K562 (cell line): Measurements from ENCODE around the gene DCAF16. TPM values are rescaled to one million over a fixed set of nuclear protein-coding genes. Genes with fewer than 3 reads are reported as not detected.

Experiments
- ATAC-seq: fragments of 200-7000 bp; cut with Tn5 transposase; 3 replicates; pipeline ENCODE4 v1.9.1; 2020; ENCODE audit warnings: moderate library complexity
- BruUV-seq: library from RNA; stranded (reverse); fragments of 400-500 nt; replicated peaks from 2 replicates; lab custom pipeline; 2021; lab: Mats Ljungman, UMichigan
- CTCF ChIA-PET: fragments of 300-600 bp; formaldehyde crosslinking; extraction: SDS; loops from one replicate; lab custom pipeline; 2021; ENCODE audit warnings: low intra/inter-chr PET ratio; lab: Yijun Ruan, JAX
- POLR2A ChIA-PET: fragments of 300-600, 350-650 bp; sonication (Branson Sonifier 250); formaldehyde crosslinking; extraction: SDS; loops from one replicate; lab custom pipeline; 2021; ENCODE audit warnings: antibody characterized with exemption, inconsistent platforms; lab: Yijun Ruan, JAX
- DNase-seq, 4 experiments: peaks; one replicate each; pipeline versions ENCODE4 v3.0.0 to v3.0.0-alpha.2; 2011 to 2018; ENCODE audit warnings: low spot score in 3 of 4, mixed read lengths in 3 of 4; ENCODE audit errors: extremely low read depth in 1 of 4
- FAIRE-seq: peaks from 2 replicates; lab custom pipeline; 2011; peaks lifted over from hg19 to GRCh38; lab: Jason Lieb, UNC
- H2AFZ ChIP-seq: 2 replicates; pipeline ENCODE4 v1.6.0; 2011; ENCODE audit warnings: low read depth, low read length, control low read depth, inconsistent platforms
- H3K27ac ChIP-seq: fragments of 200-600 bp; 3 replicates; pipeline ENCODE4 v1.8.0; 2011; ENCODE audit warnings: low read depth, mild to moderate bottlenecking, control low read depth, inconsistent platforms, low read length, moderate library complexity, mixed read lengths; ENCODE audit errors: extremely low read depth
- H3K27me3 ChIP-seq, 2 experiments: fragments of 300-600 bp in 1 of 2; 2 replicates in 1 of 2; 3 replicates in 1 of 2; pipeline versions ENCODE4 v1.6.0 to v1.8.0; 2011; ENCODE audit warnings: inconsistent platforms in 2 of 2, low read length in 2 of 2, mild to moderate bottlenecking in 1 of 2, mixed read lengths in 1 of 2, moderate library complexity in 1 of 2; ENCODE audit not compliant: control insufficient read depth in 2 of 2, insufficient read depth in 2 of 2
- H3K36me3 ChIP-seq: fragments of 300-600 bp; 3 replicates; pipeline ENCODE4 v1.8.0; 2011; ENCODE audit warnings: mild to moderate bottlenecking, low read length, inconsistent platforms; ENCODE audit not compliant: control insufficient read depth, insufficient read depth
- H3K4me1 ChIP-seq, 2 experiments: fragments of 200-600 bp in 1 of 2; replicated peaks in 1 of 2; 2 replicates in 1 of 2; 3 replicates in 1 of 2; pipeline versions ENCODE4 v1.5.1 to v1.8.0; 2011; ENCODE audit warnings: inconsistent platforms in 2 of 2, low read length in 2 of 2, mild to moderate bottlenecking in 1 of 2, mixed read lengths in 1 of 2, moderate library complexity in 1 of 2; ENCODE audit not compliant: control insufficient read depth in 2 of 2, insufficient read depth in 2 of 2
- H3K4me2 ChIP-seq: 2 replicates; pipeline ENCODE4 v1.6.1; 2011; ENCODE audit warnings: low read length, control low read depth, inconsistent platforms, mixed read lengths; ENCODE audit not compliant: insufficient read depth
- H3K4me3 ChIP-seq: fragments of 200-600 bp; sonication (generic), shearing (Covaris generic); 2 replicates; pipeline ENCODE4 v1.5.1; 2016; ENCODE audit warnings: control low read depth, inconsistent platforms
- H3K79me2 ChIP-seq: fragments of 200-600 bp; 3 replicates; pipeline ENCODE4 v1.8.0; 2011; ENCODE audit warnings: low read length, inconsistent platforms; ENCODE audit not compliant: control insufficient read depth, insufficient read depth
- H3K9ac ChIP-seq, 2 experiments: 2 replicates each; pipeline versions ENCODE4 v1.6.0 to v1.6.1; 2011; ENCODE audit warnings: low read depth in 2 of 2, low read length in 2 of 2, control low read depth in 1 of 2, inconsistent platforms in 1 of 2, mild to moderate bottlenecking in 1 of 2, mixed read lengths in 1 of 2; ENCODE audit not compliant: insufficient read depth in 1 of 2
- H3K9me1 ChIP-seq: one replicate; pipeline ENCODE4 v1.6.0; 2011; ENCODE audit warnings: inconsistent platforms, mild to moderate bottlenecking, low read length, moderate library complexity; ENCODE audit not compliant: control insufficient read depth, insufficient read depth
- H3K9me3 ChIP-seq: replicated peaks from 2 replicates; pipeline ENCODE4 v1.5.1; 2011; ENCODE audit warnings: low read depth, low read length, inconsistent platforms; ENCODE audit not compliant: control insufficient read depth, insufficient read depth
- H4K20me1 ChIP-seq: replicated peaks from 2 replicates; pipeline ENCODE4 v1.6.1; 2011; ENCODE audit warnings: low read length, inconsistent platforms, mixed read lengths; ENCODE audit not compliant: control insufficient read depth, insufficient read depth
- BHLHE40 ChIP-seq: IDR thresholded peaks from 2 replicates; pipeline ENCODE4 v1.6.1; 2011; ENCODE audit warnings: low read length, improper control_type of control experiment
- HNRNPK ChIP-seq: fragments of 200-400 bp; formaldehyde crosslinking; IDR thresholded peaks from one replicate; pipeline ENCODE4 v1.6.1; 2018; ENCODE audit warnings: mild to moderate bottlenecking, low read depth, low read length; ENCODE audit not compliant: poor library complexity, severe bottlenecking
- ID3 ChIP-seq, 2 experiments: fragments of 250-450 bp in 1 of 2; fragments of 450-650 bp in 1 of 2; sonication (Bioruptor Pico) in 1 of 2; IDR thresholded peaks; 2 replicates each; pipeline versions ENCODE4 v1.6.1 to v1.8.0; 2016 to 2021; ENCODE audit warnings: mild to moderate bottlenecking in 2 of 2, moderate library complexity in 2 of 2, missing compliant biosample characterization in 1 of 2, missing genetic modification characterization in 1 of 2
- SRSF3 ChIP-seq: fragments of 200-400 bp; formaldehyde crosslinking; IDR thresholded peaks from 2 replicates; pipeline ENCODE4 v1.6.1; 2016; ENCODE audit warnings: mild to moderate bottlenecking, low read length, moderate library complexity; ENCODE audit not compliant: insufficient read depth
- ZBTB11 ChIP-seq, 3 experiments: fragments of 200-800 bp in 1 of 3; fragments of 250-450 bp in 1 of 3; fragments of 450-650 bp in 1 of 3; sonication (Bioruptor Pico) in 1 of 3; sonication (Bioruptor generic) in 1 of 3; formaldehyde crosslinking in 1 of 3; IDR thresholded peaks; 2 replicates each; pipeline versions ENCODE4 v1.6.1 to v1.8.0; 2016 to 2022; ENCODE audit warnings: mild to moderate bottlenecking in 2 of 3, missing genetic modification characterization in 2 of 3, missing compliant biosample characterization in 1 of 3, moderate library complexity in 1 of 3
- ZC3H4 ChIP-seq: sonication (generic); formaldehyde crosslinking; IDR thresholded peaks from 2 replicates; pipeline ENCODE4 v1.9.0; 2021; ENCODE audit warnings: missing genetic modification reagents, borderline replicate concordance
- ZNF175 ChIP-seq: fragments of 200-800 bp; sonication (Bioruptor generic); IDR thresholded peaks from 2 replicates; pipeline ENCODE4 v1.6.1; 2016; ENCODE audit warnings: low read depth, mild to moderate bottlenecking, missing genetic modification characterization, missing compliant biosample characterization
- ZNF274 ChIP-seq: IDR thresholded peaks from 2 replicates; pipeline ENCODE4 v1.6.1; 2011; ENCODE audit warnings: low read depth, mild to moderate bottlenecking, low read length, moderate library complexity, borderline replicate concordance
- ZNF551 ChIP-seq: fragments of 250-450 bp; sonication (Bioruptor Pico); IDR thresholded peaks from 2 replicates; pipeline ENCODE4 v1.5.0; 2021; ENCODE audit warnings: mild to moderate bottlenecking, moderate library complexity
- WGBS: fragments of 100-300 bp; shearing (Covaris generic); methylation state at CpG from one replicate; pipeline ENCODE4 v1.1.6; 2016; ENCODE audit warnings: low coverage, mixed read lengths; ENCODE audit not compliant: insufficient coverage; ENCODE audit errors: missing lambda C conversion rate; 5-methylcytosine and 5-hydroxymethylcytosine counted together
- in situ Hi-C: fragments of 300-500 bp; cut with MboI; formaldehyde crosslinking; loops from 4 replicates; pipeline ENCODE4 v1.15.0; 2018; ENCODE audit warnings: inconsistent platforms, mixed read lengths
- intact Hi-C: fragments of 100-400 bp; cut with micrococcal nuclease; formaldehyde crosslinking; loops from 2 replicates; pipeline ENCODE4 v1.14.2; 2022
- polyA plus RNA-seq, 8 experiments: library from polyadenylated mRNA; depleted of rRNA in 4 of 8; stranded (reverse) in 5 of 8; unstranded in 3 of 8; fragments of >200 nt; fragmentation: Nextera tagmentation in 2 of 8; fragmentation: Illumina TruSeq in 1 of 8; extraction: Ambion mirVana in 2 of 8; extraction: Trizol in 1 of 8; gene quantifications; 2 replicates each; pipeline versions ENCODE4 v1.2.1 to v1.2.3, GENCODE V29; 2011 to 2014; ENCODE audit warnings: inconsistent platforms in 1 of 8, missing spikeins in 1 of 8
- total RNA-seq, 7 experiments: library from RNA; depleted of rRNA in 6 of 7; stranded (reverse); fragments of >200 nt in 6 of 7; fragmentation: Illumina TruSeq in 2 of 7; extraction: Trizol in 2 of 7; gene quantifications; 2 replicates each; pipeline versions ENCODE4 v1.2.1 to v1.2.3, GENCODE V29; 2011 to 2021; ENCODE audit warnings: low replicate concordance in 1 of 7

The DCAF16 gene
- total and polyA plus RNA-seq, 9 of the 15 experiments (the other 6 are each of a cell fraction or from before 2014, with no cell fraction given): 20.5 to 82.8 (median 67.8) TPM

GRCh38 chr4:17788956-17789355 lies 21.6 kb downstream of the DCAF16 start:
- FAIRE-seq (no peak), ATAC-seq (no peak), DNase-seq (no peak)
- TF ChIP-seq ZC3H4 (CRISPR knock-in tag): no peak
- TF ChIP-seq ZNF551: no peak
- H3K9me1 ChIP-seq: no peaks in the 10 kb centered on the region
- ChIA-PET CTCF (no interaction called here), POLR2A (interaction anchor here (1.0 kb wide), 2 partner anchors 9 to 18 kb away, joined by 3 read pairs; no protein-coding TSS in a partner anchor)
- no peaks in the 10 kb centered on the region for H3K9me3 ChIP-seq
- no peaks in the 10 kb centered on the region for H3K36me3 ChIP-seq
- in situ Hi-C loops: no loop called here
- no peaks in the 10 kb centered on the region for H4K20me1 ChIP-seq
- BruUV-seq: no TSS peak
- H3K27ac ChIP-seq: no peak overlapping the region
- intact Hi-C loops: no loop called here
- no peak overlapping the region for H3K4me2 ChIP-seq
- H3K9ac ChIP-seq: no peak overlapping the region
- no peaks in the 10 kb centered on the region for H3K4me1 ChIP-seq
- H3K79me2 ChIP-seq: no peaks in the 10 kb centered on the region
- no peak overlapping the region for H3K4me3 ChIP-seq
- no peak overlapping the region for H2AFZ ChIP-seq
- no peaks in the 10 kb centered on the region; a peak in 1 of 5 replicates for H3K27me3 ChIP-seq

GRCh38 chr4:17787315-17787714 lies 23.2 kb downstream of the DCAF16 start:
- no peak overlapping the region for H3K27ac ChIP-seq
- intact Hi-C loops (loop anchor here (2.0 kb wide), 1 partner anchor 239 kb away; no protein-coding TSS in a partner anchor), in situ Hi-C loops (no loop called here)
- no peak overlapping the region for H3K9ac ChIP-seq
- no peak for ATAC-seq
- no peaks in the 10 kb centered on the region for H3K9me3 ChIP-seq
- H3K79me2 ChIP-seq: no peaks in the 10 kb centered on the region
- no peak for FAIRE-seq
- no peaks in the 10 kb centered on the region for H3K4me1 ChIP-seq
- no peak overlapping the region for H3K4me2 ChIP-seq
- POLR2A ChIA-PET: interaction anchor here (0.6 to 1.1 kb wide), 3 partner anchors 9 to 13 kb away, joined by 3 to 4 read pairs (median 4); no protein-coding TSS in a partner anchor
- H4K20me1 ChIP-seq: no peaks in the 10 kb centered on the region
- no peak for DNase-seq
- CTCF ChIA-PET: no interaction called here
- H3K4me3 ChIP-seq: no peak overlapping the region
- no TSS peak for BruUV-seq
- H3K27me3 ChIP-seq: peaks cover 0 to 4% of the 10 kb centered on the region in 2 experiments; a peak in 1 of 5 replicates
- H3K36me3 ChIP-seq: no peaks in the 10 kb centered on the region
- H3K9me1 ChIP-seq: no peaks in the 10 kb centered on the region
- no peak overlapping the region for H2AFZ ChIP-seq
- 17% methylated on average over 5 of the region's 5 CpGs for WGBS
- TF ChIP-seq ZNF175 (CRISPR knock-in tag) (no peak), ZNF274 (no peak), ZBTB11 (CRISPR knock-in tag; IDR thresholded peaks at IDR 0.05) (no peak), ID3 (CRISPR knock-in tag; IDR thresholded peaks at IDR 0.05) (no peak), ID3 (tag; IDR thresholded peaks at IDR 0.05) (no peak), BHLHE40 (no peak), SRSF3 (no peak), HNRNPK (no peak)
